A549 (cell line): ENCODE results near the gene CEL. TPM values are rescaled to one million over a fixed set of nuclear protein-coding genes. Genes with fewer than 3 reads are reported as not detected.

Source experiments
- ATAC-seq, 2 experiments: fragments of 200-7000 bp in 1 of 2; fragments of >200 bp in 1 of 2; cut with Nextera tagmentation in 1 of 2; cut with Tn5 transposase in 1 of 2; 3 replicates each; pipeline versions ENCODE4 v1.8.0 to v1.9.1; 2018 to 2020; ENCODE audit warnings: mild to moderate bottlenecking in 1 of 2, moderate library complexity in 1 of 2
- CTCF ChIA-PET: fragments of 300-600 bp; sonication (Branson Sonifier 250); formaldehyde crosslinking; extraction: SDS; loops from one replicate; lab custom pipeline; 2021; ENCODE audit warnings: antibody characterized with exemption, inconsistent platforms; lab: Yijun Ruan, JAX
- POLR2A ChIA-PET: fragments of 350-600 bp; formaldehyde crosslinking; extraction: SDS; loops from one replicate; lab custom pipeline; 2021; ENCODE audit warnings: antibody characterized with exemption, inconsistent platforms; lab: Yijun Ruan, JAX
- DNase-seq, 2 experiments: peaks; one replicate each; pipeline versions ENCODE4 v3.0.0 to v3.0.0-alpha.2; 2011 to 2016; ENCODE audit warnings: low read depth in 1 of 2, low spot score in 1 of 2
- FAIRE-seq: peaks from 2 replicates; lab custom pipeline; 2011; peaks lifted over from hg19 to GRCh38; lab: Jason Lieb, UNC
- H3K27ac ChIP-seq, 2 experiments: fragments of >200 bp; sonication (Bioruptor Twin); formaldehyde crosslinking; 3 replicates each; pipeline ENCODE4 v1.5.1; 2016 to 2017
- H3K4me1 ChIP-seq: fragments of >200 bp; sonication (Bioruptor Twin); formaldehyde crosslinking; 3 replicates; pipeline ENCODE4 v1.6.1; 2016
- H3K4me2 ChIP-seq: fragments of >200 bp; sonication (Bioruptor Twin); formaldehyde crosslinking; 3 replicates; pipeline ENCODE4 v1.6.1; 2016
- H3K4me3 ChIP-seq: fragments of >200 bp; sonication (Bioruptor Twin); formaldehyde crosslinking; 3 replicates; pipeline ENCODE4 v1.5.1; 2016
- H3K9me3 ChIP-seq: fragments of >200 bp; sonication (Bioruptor Twin); formaldehyde crosslinking; 3 replicates; pipeline ENCODE4 v1.6.1; 2016
- BCL3 ChIP-seq: fragments of >200 bp; sonication (Bioruptor Twin); formaldehyde crosslinking; IDR thresholded peaks from 3 replicates; pipeline ENCODE4 v1.6.1; 2016
- CBX2 ChIP-seq: fragments of 200-600 bp; sonication (generic); IDR thresholded peaks from 2 replicates; pipeline ENCODE4 v1.6.1; 2016; ENCODE audit warnings: low read depth, mild to moderate bottlenecking, borderline replicate concordance
- CBX8 ChIP-seq: fragments of 200-600 bp; sonication (generic); IDR thresholded peaks from 2 replicates; pipeline ENCODE4 v1.6.1; 2016
- CEBPB ChIP-seq, 2 experiments: fragments of >200 bp in 1 of 2; sonication (Bioruptor Twin) in 1 of 2; formaldehyde crosslinking in 1 of 2; IDR thresholded peaks; 2 replicates each; pipeline ENCODE4 v1.6.1; 2012 to 2016
- CHD2 ChIP-seq: fragments of 150-350 bp; IDR thresholded peaks from 2 replicates; pipeline ENCODE4 v1.6.1; 2014; ENCODE audit warnings: low read length; ENCODE audit not compliant: partially characterized antibody
- CHD4 ChIP-seq: fragments of 200-600 bp; sonication (generic); IDR thresholded peaks from 2 replicates; pipeline ENCODE4 v1.6.1; 2016; ENCODE audit warnings: antibody characterized with exemption, mild to moderate bottlenecking, borderline replicate concordance
- E2F6 ChIP-seq: IDR thresholded peaks from 2 replicates; pipeline ENCODE4 v1.6.1; 2012; ENCODE audit warnings: low read depth, borderline replicate concordance
- EHMT2 ChIP-seq: fragments of 200-600 bp; sonication (generic); IDR thresholded peaks from 2 replicates; pipeline ENCODE4 v1.6.1; 2016; ENCODE audit warnings: antibody characterized with exemption, low read depth, mild to moderate bottlenecking, moderate library complexity
- EP300 ChIP-seq, 2 experiments: fragments of >200 bp; sonication (Bioruptor Twin); formaldehyde crosslinking; IDR thresholded peaks; 2 replicates in 1 of 2; 3 replicates in 1 of 2; pipeline ENCODE4 v1.6.1; 2016 to 2017
- FOSB ChIP-seq: fragments of 250-450 bp; sonication (Bioruptor Pico); IDR thresholded peaks from 2 replicates; pipeline ENCODE4 v1.5.0; 2020; ENCODE audit warnings: mild to moderate bottlenecking, moderate library complexity
- HEYL ChIP-seq: fragments of 250-450 bp; sonication (Bioruptor Pico); IDR thresholded peaks from 2 replicates; pipeline ENCODE4 v1.8.0; 2021; ENCODE audit warnings: mild to moderate bottlenecking, moderate library complexity
- HOXA7 ChIP-seq: fragments of 250-450 bp; sonication (Bioruptor Pico); IDR thresholded peaks from 2 replicates; pipeline ENCODE4 v1.5.0; 2020; ENCODE audit warnings: mild to moderate bottlenecking, moderate library complexity
- KDM1A ChIP-seq: fragments of 200-600 bp; sonication (generic); IDR thresholded peaks from 2 replicates; pipeline ENCODE4 v1.6.1; 2016; ENCODE audit warnings: low read depth, mild to moderate bottlenecking
- MAZ ChIP-seq: fragments of 150-350 bp; IDR thresholded peaks from 2 replicates; pipeline ENCODE4 v1.6.1; 2014; ENCODE audit warnings: antibody characterized with exemption, low read depth, low read length, borderline replicate concordance
- MYC ChIP-seq: IDR thresholded peaks from 2 replicates; pipeline ENCODE4 v1.6.1; 2012; ENCODE audit warnings: mild to moderate bottlenecking, inconsistent platforms, low read length, improper control_type of control experiment, borderline replicate concordance
- NFE2L2 ChIP-seq: fragments of 150-350 bp; conservative IDR thresholded peaks from 2 replicates; pipeline ENCODE4 v1.6.1; 2014; ENCODE audit warnings: low read length
- NR3C1 ChIP-seq: fragments of >200 bp; sonication (Bioruptor Twin); formaldehyde crosslinking; IDR thresholded peaks from 3 replicates; pipeline ENCODE4 v1.6.1; 2017
- PBX3 ChIP-seq: IDR thresholded peaks from 2 replicates; pipeline ENCODE4 v1.6.1; 2012
- RARB ChIP-seq: fragments of 250-450 bp; sonication (Bioruptor Pico); IDR thresholded peaks from 2 replicates; pipeline ENCODE4 v1.8.0; 2021; ENCODE audit warnings: mild to moderate bottlenecking, moderate library complexity
- RNF2 ChIP-seq: fragments of 200-600 bp; sonication (generic); IDR thresholded peaks from 2 replicates; pipeline ENCODE4 v1.6.1; 2016; ENCODE audit warnings: low read depth, mild to moderate bottlenecking, antibody characterized with exemption, moderate library complexity, borderline replicate concordance
- SMC3 ChIP-seq: fragments of >200 bp; sonication (Bioruptor Twin); formaldehyde crosslinking; IDR thresholded peaks from 3 replicates; pipeline ENCODE4 v1.6.1; 2018; ENCODE audit warnings: inconsistent platforms
- SREBF2 ChIP-seq: fragments of 450-650 bp; IDR thresholded peaks from 2 replicates; pipeline ENCODE4 v1.6.1; 2014; ENCODE audit warnings: mild to moderate bottlenecking, moderate library complexity
- TP53 ChIP-seq: fragments of 250-450 bp; sonication (Bioruptor Pico); IDR thresholded peaks from 2 replicates; pipeline ENCODE4 v1.5.0; 2021; ENCODE audit warnings: mild to moderate bottlenecking, moderate library complexity
- ZFP36 ChIP-seq: fragments of 450-650 bp; IDR thresholded peaks from 2 replicates; pipeline ENCODE4 v1.6.1; 2014; ENCODE audit warnings: borderline replicate concordance; ENCODE audit not compliant: partially characterized antibody
- ZNF302 ChIP-seq: fragments of 250-450 bp; sonication (Bioruptor Pico); IDR thresholded peaks from 2 replicates; pipeline ENCODE4 v1.9.0; 2021; ENCODE audit warnings: inconsistent platforms, mild to moderate bottlenecking, moderate library complexity
- WGBS: methylation state at CpG from one replicate; pipeline ENCODE4 v1.1.6; 2017; ENCODE audit errors: missing lambda C conversion rate; 5-methylcytosine and 5-hydroxymethylcytosine counted together
- polyA plus RNA-seq, 4 experiments: library from polyadenylated mRNA; depleted of rRNA in 3 of 4; stranded (reverse); fragments of >200 nt; fragmentation: RNase III in 1 of 4; extraction: RNeasy Plus Mini Kit Qiagen cat#74134 plus additional on column Dnase treatment in 1 of 4; gene quantifications; 2 replicates in 3 of 4; 3 replicates in 1 of 4; pipeline ENCODE4 v1.2.3, GENCODE V29; 2011 to 2017
- TF ChIP-seq, protein P1 (sequence below): fragments of 150-350 bp; IDR thresholded peaks from 2 replicates; pipeline ENCODE4 v1.6.1; 2014; ENCODE audit warnings: low read depth, mild to moderate bottlenecking, low read length
- TF ChIP-seq, protein P2 (sequence below): fragments of 250-450 bp; sonication (Bioruptor Pico); IDR thresholded peaks from 2 replicates; pipeline ENCODE4 v1.5.0; 2021; ENCODE audit warnings: mild to moderate bottlenecking, moderate library complexity, borderline replicate concordance
- TF ChIP-seq, protein P3 (sequence below): fragments of >200 bp; sonication (Bioruptor Twin); formaldehyde crosslinking; IDR thresholded peaks from 3 replicates; pipeline ENCODE4 v1.5.1; 2016

The CEL gene
- polyA plus RNA-seq, 2 of the 4 experiments (the other 2 are of a cell fraction) = 0.23 to 0.68 TPM

GRCh38 chr9:133054194-133054890 lies 7.4 kb upstream of the CEL start:
- Histone ChIP-seq H3K9me3 (no peaks in the 10 kb centered on the region), H3K27ac (no peak overlapping the region), H3K4me3 (no peak overlapping the region), H3K4me2 (no peak overlapping the region), H3K4me1 (no peaks in the 10 kb centered on the region)
- no peak for DNase-seq
- TF ChIP-seq, protein P1, sequence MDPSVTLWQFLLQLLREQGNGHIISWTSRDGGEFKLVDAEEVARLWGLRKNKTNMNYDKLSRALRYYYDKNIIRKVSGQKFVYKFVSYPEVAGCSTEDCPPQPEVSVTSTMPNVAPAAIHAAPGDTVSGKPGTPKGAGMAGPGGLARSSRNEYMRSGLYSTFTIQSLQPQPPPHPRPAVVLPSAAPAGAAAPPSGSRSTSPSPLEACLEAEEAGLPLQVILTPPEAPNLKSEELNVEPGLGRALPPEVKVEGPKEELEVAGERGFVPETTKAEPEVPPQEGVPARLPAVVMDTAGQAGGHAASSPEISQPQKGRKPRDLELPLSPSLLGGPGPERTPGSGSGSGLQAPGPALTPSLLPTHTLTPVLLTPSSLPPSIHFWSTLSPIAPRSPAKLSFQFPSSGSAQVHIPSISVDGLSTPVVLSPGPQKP = no peak
- TF ChIP-seq SREBF2 (no peak), CHD4 (no peak), HOXA7 (CRISPR knock-in tag) (no peak), MAZ (no peak), ZFP36 (no peak), NR3C1 (no peak), RARB (CRISPR knock-in tag) (no peak), CBX8 (no peak), KDM1A (no peak), CHD2 (no peak), CEBPB (IDR thresholded peaks at IDR 0.05) (no peak), ZNF302 (CRISPR knock-in tag) (no peak), FOSB (CRISPR knock-in tag) (no peak)
- TF ChIP-seq, protein P2, sequence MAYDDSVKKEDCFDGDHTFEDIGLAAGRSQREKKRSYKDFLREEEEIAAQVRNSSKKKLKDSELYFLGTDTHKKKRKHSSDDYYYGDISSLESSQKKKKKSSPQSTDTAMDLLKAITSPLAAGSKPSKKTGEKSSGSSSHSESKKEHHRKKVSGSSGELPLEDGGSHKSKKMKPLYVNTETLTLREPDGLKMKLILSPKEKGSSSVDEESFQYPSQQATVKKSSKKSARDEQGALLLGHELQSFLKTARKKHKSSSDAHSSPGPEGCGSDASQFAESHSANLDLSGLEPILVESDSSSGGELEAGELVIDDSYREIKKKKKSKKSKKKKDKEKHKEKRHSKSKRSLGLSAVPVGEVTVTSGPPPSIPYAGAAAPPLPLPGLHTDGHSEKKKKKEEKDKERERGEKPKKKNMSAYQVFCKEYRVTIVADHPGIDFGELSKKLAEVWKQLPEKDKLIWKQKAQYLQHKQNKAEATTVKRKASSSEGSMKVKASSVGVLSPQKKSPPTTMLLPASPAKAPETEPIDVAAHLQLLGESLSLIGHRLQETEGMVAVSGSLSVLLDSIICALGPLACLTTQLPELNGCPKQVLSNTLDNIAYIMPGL (CRISPR knock-in tag) = no peak
- POLR2A ChIA-PET = no interaction called here
- 96% methylated on average over 18 of the region's 24 CpGs for WGBS
- no peak for FAIRE-seq
- ATAC-seq = no peak
- CTCF ChIA-PET = interaction anchor here (1.0 to 1.5 kb wide), 6 partner anchors 10 to 94 kb away, joined by 3 to 4 read pairs (median 3); no protein-coding TSS in a partner anchor

GRCh38 chr9:133054966-133055365 lies 6.8 kb upstream of the CEL start:
- ChIA-PET POLR2A (no interaction called here), CTCF (interaction anchor here (1.1 to 1.4 kb wide), 3 partner anchors 9 to 93 kb away, joined by 3 to 4 read pairs (median 3); no protein-coding TSS in a partner anchor)
- DNase-seq (no peak), ATAC-seq (no peak), FAIRE-seq (no peak)
- 97% methylated on average over 12 of the region's 16 CpGs for WGBS
- Histone ChIP-seq H3K4me1 (no peaks in the 10 kb centered on the region), H3K4me3 (no peak overlapping the region), H3K4me2 (no peak overlapping the region), H3K9me3 (no peaks in the 10 kb centered on the region), H3K27ac (no peak overlapping the region)
- no peak for TF ChIP-seq NR3C1
- TF ChIP-seq NFE2L2 = no peak
- no peak for TF ChIP-seq EP300 (IDR thresholded peaks at IDR 0.05)
- no peak for TF ChIP-seq RNF2
- TF ChIP-seq CBX2 = no peak
- TF ChIP-seq PBX3 = no peak
- TF ChIP-seq SMC3 = no peak
- no peak for TF ChIP-seq KDM1A
- TF ChIP-seq HEYL (CRISPR knock-in tag) = no peak
- TF ChIP-seq RARB (CRISPR knock-in tag) = no peak
- TF ChIP-seq, protein P3, sequence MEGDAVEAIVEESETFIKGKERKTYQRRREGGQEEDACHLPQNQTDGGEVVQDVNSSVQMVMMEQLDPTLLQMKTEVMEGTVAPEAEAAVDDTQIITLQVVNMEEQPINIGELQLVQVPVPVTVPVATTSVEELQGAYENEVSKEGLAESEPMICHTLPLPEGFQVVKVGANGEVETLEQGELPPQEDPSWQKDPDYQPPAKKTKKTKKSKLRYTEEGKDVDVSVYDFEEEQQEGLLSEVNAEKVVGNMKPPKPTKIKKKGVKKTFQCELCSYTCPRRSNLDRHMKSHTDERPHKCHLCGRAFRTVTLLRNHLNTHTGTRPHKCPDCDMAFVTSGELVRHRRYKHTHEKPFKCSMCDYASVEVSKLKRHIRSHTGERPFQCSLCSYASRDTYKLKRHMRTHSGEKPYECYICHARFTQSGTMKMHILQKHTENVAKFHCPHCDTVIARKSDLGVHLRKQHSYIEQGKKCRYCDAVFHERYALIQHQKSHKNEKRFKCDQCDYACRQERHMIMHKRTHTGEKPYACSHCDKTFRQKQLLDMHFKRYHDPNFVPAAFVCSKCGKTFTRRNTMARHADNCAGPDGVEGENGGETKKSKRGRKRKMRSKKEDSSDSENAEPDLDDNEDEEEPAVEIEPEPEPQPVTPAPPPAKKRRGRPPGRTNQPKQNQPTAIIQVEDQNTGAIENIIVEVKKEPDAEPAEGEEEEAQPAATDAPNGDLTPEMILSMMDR = no peak
- TF ChIP-seq MAZ = no peak
- no peak for TF ChIP-seq HOXA7 (CRISPR knock-in tag)
- no peak for TF ChIP-seq MYC
- TF ChIP-seq TP53 (CRISPR knock-in tag) = no peak
- no peak for TF ChIP-seq BCL3
- no peak for TF ChIP-seq EHMT2
- no peak for TF ChIP-seq E2F6
